ENCODE data around the gene FMO5.

FMO5 gene

DNA sequence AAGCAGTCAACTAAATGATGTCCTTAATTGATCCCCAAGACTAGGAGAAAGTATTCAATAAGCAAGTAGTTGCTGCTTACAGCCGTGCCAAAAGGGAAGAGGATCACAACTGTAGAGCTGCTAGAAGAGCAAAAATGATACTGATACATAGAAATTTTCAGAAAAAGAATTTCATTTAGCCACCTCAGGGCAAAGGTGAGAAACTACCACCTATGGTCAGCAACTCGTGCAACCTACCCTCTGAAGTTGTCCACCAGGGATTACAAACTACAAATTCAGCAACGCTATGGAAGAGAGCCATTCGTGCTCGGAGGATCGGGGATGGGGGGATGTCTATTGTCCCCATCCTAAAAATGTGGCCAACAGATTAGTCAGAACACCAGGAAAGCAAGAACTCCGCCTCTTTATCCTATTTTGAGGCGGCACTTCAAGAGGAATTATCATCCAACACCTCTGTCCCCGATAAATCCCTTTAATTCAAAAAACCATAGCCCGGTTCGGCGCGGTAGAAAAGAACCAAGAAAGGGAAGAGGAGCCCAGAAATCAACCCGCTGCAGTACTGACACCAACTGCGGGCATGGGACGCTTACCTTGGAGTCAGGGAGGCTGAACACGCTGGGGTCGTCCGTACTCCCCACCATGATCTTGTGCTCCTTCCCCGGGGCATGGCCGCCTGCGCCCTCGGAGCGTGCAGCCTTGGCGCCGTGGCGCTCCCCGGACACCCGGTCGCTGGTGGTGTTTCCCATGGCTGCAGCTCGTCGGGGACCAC is 53.6 kb downstream of the FMO5 start:
- no peaks in the 10 kb centered on the region for H3K9me3 ChIP-seq
- peaks cover 9% of the 10 kb centered on the region; the same call in 1 of the 2 replicates for H3K4me1 ChIP-seq
- peak overlapping the region; percentile 99 for H3K4me3 ChIP-seq (ENCODE audit: low read depth, low read length)
- H3K36me3 ChIP-seq = peaks cover 7% of the 10 kb centered on the region
- H3K27me3 ChIP-seq = no peaks in the 10 kb centered on the region
- no peak for DNase-seq
- TF ChIP-seq, protein P1, sequence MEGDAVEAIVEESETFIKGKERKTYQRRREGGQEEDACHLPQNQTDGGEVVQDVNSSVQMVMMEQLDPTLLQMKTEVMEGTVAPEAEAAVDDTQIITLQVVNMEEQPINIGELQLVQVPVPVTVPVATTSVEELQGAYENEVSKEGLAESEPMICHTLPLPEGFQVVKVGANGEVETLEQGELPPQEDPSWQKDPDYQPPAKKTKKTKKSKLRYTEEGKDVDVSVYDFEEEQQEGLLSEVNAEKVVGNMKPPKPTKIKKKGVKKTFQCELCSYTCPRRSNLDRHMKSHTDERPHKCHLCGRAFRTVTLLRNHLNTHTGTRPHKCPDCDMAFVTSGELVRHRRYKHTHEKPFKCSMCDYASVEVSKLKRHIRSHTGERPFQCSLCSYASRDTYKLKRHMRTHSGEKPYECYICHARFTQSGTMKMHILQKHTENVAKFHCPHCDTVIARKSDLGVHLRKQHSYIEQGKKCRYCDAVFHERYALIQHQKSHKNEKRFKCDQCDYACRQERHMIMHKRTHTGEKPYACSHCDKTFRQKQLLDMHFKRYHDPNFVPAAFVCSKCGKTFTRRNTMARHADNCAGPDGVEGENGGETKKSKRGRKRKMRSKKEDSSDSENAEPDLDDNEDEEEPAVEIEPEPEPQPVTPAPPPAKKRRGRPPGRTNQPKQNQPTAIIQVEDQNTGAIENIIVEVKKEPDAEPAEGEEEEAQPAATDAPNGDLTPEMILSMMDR (IDR thresholded peaks at IDR 0.05; ENCODE audit: low read depth, low read length) = no peak

DNA sequence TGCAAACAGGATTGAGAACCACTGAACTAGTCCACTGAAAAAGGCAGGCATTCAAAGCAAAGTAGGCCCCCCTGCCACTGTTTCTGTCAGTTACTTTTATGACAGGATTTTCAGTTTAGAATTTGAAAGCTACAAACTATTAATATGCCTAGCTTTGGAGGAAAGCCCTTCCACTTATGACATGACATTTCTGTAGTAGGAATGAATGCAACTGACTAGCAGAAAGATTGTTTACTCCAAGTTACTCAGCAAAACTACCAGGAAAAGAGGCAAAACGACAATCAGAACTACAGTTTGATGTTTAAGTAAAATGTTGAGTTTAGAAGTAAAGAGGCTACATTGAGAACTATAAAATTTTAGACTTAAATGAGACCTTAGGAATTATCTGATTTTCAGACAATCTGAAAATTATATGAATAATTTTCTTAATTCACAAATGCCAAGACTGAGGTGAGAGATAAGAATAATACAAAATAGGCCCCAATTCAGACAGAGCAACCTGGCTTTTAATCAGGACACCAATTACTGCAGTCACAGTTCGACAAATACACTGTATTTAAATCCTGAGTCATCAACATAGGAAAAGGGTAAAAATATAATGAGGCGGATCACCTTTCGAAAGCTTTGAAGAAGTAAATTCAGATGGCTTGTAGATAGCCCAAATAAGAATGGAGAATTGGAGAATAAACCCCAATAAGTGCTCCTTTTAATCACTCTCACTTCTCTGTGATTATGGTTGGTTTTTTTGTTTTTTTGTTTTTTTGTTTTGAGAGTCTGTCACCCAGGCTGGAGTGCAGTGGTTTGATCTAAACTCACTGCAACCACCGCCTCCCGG is 55.1 kb downstream of the FMO5 start:
- H3K4me1 ChIP-seq = peaks cover 9% of the 10 kb centered on the region; the same call in 1 of the 2 replicates
- no peaks in the 10 kb centered on the region for H3K27me3 ChIP-seq
- TF ChIP-seq, protein P1 (IDR thresholded peaks at IDR 0.05; ENCODE audit: low read depth, low read length) = no peak
- no peak overlapping the region for H3K4me3 ChIP-seq (ENCODE audit: low read depth, low read length)
- H3K36me3 ChIP-seq = peaks cover 13% of the 10 kb centered on the region
- DNase-seq = no peak
- no peaks in the 10 kb centered on the region for H3K9me3 ChIP-seq

DNA sequence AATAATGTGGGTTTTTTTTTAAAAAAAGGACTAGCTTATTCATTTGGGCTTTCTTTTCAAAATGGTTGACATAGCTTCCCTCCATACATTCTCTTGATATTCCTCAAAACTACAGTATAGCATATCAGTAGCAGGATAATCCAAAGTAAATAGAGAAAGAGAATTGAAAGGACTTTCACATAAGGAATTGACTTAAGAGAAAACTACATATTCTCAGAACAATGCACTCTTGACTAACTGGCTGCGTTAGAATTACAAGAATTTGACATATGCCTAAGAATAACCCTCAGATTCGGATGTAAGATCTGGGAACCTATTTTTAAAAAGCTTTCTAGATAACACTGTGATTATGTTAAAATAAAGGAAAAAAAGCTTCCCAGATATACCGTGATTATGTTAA is 56.0 kb downstream of the FMO5 start:
- H3K4me3 ChIP-seq (ENCODE audit: low read depth, low read length) = no peak overlapping the region
- peaks cover 9% of the 10 kb centered on the region; the same call in 1 of the 2 replicates for H3K4me1 ChIP-seq
- no peak for DNase-seq
- H3K36me3 ChIP-seq = peaks cover 13% of the 10 kb centered on the region
- no peaks in the 10 kb centered on the region for H3K27me3 ChIP-seq
- TF ChIP-seq, protein P1 (IDR thresholded peaks at IDR 0.05; ENCODE audit: low read depth, low read length) = no peak
- no peaks in the 10 kb centered on the region for H3K9me3 ChIP-seq

DNA sequence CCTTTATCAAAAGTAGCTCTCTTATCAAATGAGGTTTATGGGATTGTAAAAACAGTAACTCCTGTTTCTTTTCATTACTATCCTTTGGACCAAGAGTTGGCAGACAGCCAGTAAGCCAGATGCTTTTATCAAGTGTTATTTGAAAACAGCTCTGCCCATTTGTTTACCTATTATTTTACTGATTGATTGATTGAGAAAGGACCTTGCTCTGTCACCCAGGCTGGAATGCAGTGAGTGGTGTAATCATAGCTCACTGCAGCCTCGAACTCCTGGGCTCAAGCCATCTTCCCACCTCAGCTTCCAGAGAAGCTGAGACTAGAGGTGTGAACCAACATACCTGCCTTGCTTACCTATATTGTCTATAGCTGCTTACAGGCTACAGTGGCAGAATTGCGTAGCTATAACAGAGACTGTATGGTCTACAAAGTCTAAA is 56.5 kb downstream of the FMO5 start:
- peaks cover 13% of the 10 kb centered on the region for H3K36me3 ChIP-seq
- H3K27me3 ChIP-seq = no peaks in the 10 kb centered on the region
- TF ChIP-seq, protein P1 (IDR thresholded peaks at IDR 0.05; ENCODE audit: low read depth, low read length) = no peak
- H3K9me3 ChIP-seq = no peaks in the 10 kb centered on the region
- H3K4me1 ChIP-seq = peaks cover 9% of the 10 kb centered on the region; the same call in 1 of the 2 replicates
- H3K4me3 ChIP-seq (ENCODE audit: low read depth, low read length) = no peak overlapping the region
- peak; percentile 65 for DNase-seq

DNA sequence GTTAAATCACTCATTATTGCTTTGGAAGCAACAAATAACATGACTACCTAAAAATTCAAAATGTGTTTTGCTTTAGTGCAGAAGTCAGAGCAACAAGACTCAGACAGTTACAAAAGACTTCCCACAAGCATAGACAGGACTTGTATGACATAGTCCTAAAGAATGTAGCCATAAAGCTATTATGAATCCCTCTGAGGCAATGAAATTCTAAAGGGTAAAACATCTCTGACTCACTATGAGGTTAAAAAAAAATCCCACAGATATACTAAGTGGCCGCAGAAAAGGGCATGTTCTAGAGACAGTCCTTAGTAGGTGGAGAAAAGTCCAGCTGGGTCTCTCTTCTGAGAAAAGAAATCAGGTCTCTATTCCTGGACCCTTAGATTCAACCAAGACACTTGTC is 57.8 kb downstream of the FMO5 start:
- Histone ChIP-seq H3K4me1 (peaks cover 9% of the 10 kb centered on the region; the same call in 1 of the 2 replicates), H3K27me3 (no peaks in the 10 kb centered on the region), H3K4me3 (ENCODE audit: low read depth, low read length) (no peak overlapping the region), H3K36me3 (peaks cover 13% of the 10 kb centered on the region), H3K9me3 (no peaks in the 10 kb centered on the region)
- TF ChIP-seq, protein P1 (IDR thresholded peaks at IDR 0.05; ENCODE audit: low read depth, low read length) = no peak
- no peak for DNase-seq

All from BE2C (cell line).